ENCODE data around the gene PKDCC. TPM values are rescaled to one million over a fixed set of nuclear protein-coding genes. Genes with fewer than 3 reads are reported as not detected.

PKDCC gene
- total RNA-seq (52.2 TPM), polyA plus RNA-seq (ENCODE audit: insufficient read depth, low read depth, low replicate concordance) (28.1 TPM)
- long read RNA-seq, donor 1, transcript PKDCC-207 (2 exons, 563 nt), result minor isoform, 5 of 52 reads
- long read RNA-seq, donor 1, transcript PKDCC-201 (7 exons, 2,502 nt), result major isoform, 36 of 52 reads
- long read RNA-seq, donor 1, partial matches to known transcripts, result 5 of 52 reads
- long read RNA-seq, donor 1, other reads (novel, unspliced or antisense), result 0 of 52 reads
- long read RNA-seq, donor 2, transcript PKDCC-207 (2 exons, 563 nt), result minor isoform, 7 of 71 reads
- long read RNA-seq, donor 2, transcript PKDCC-201 (7 exons, 2,502 nt), result major isoform, 33 of 71 reads
- long read RNA-seq, donor 2, partial matches to known transcripts, result 30 of 71 reads
- long read RNA-seq, donor 2, other reads (novel, unspliced or antisense), result 0 of 71 reads
- long read RNA-seq, donor 3, transcript PKDCC-201 (7 exons, 2,502 nt), result major isoform, 21 of 36 reads
- long read RNA-seq, donor 3, partial matches to known transcripts, result 6 of 36 reads
- long read RNA-seq, donor 3, other reads (novel, unspliced or antisense), result 0 of 36 reads
- long read RNA-seq, donor 4, transcript PKDCC-201 (7 exons, 2,502 nt), result major isoform, 46 of 80 reads
- long read RNA-seq, donor 4, partial matches to known transcripts, result 26 of 80 reads
- long read RNA-seq, donor 4, other reads (novel, unspliced or antisense), result 5 of 80 reads
- long read RNA-seq, donor 5, partial matches to known transcripts, result 10 of 12 reads
- long read RNA-seq, donor 5, other reads (novel, unspliced or antisense), result 0 of 12 reads
- long read RNA-seq, donor 6, transcript PKDCC-201 (7 exons, 2,502 nt), result major isoform, 24 of 27 reads
- long read RNA-seq, donor 6, partial matches to known transcripts, result 0 of 27 reads
- long read RNA-seq, donor 6, other reads (novel, unspliced or antisense), result 0 of 27 reads
- long read RNA-seq, donor 7, transcript PKDCC-201 (7 exons, 2,502 nt), result major isoform, 17 of 38 reads
- long read RNA-seq, donor 7, partial matches to known transcripts, result 4 of 38 reads
- long read RNA-seq, donor 7, other reads (novel, unspliced or antisense), result 16 of 38 reads
- long read RNA-seq, donor 8, transcript PKDCC-207 (2 exons, 563 nt), result minor isoform, 5 of 80 reads
- long read RNA-seq, donor 8, transcript PKDCC-201 (7 exons, 2,502 nt), result major isoform, 48 of 80 reads
- long read RNA-seq, donor 8, partial matches to known transcripts, result 23 of 80 reads
- long read RNA-seq, donor 8, other reads (novel, unspliced or antisense), result 0 of 80 reads
- long read RNA-seq, donor 9, transcript PKDCC-201 (7 exons, 2,502 nt), result major isoform, 26 of 82 reads
- long read RNA-seq, donor 9, partial matches to known transcripts, result 52 of 82 reads
- long read RNA-seq, donor 9, other reads (novel, unspliced or antisense), result 0 of 82 reads
- long read RNA-seq, donor 10, transcript PKDCC-201 (7 exons, 2,502 nt), result major isoform, 28 of 56 reads
- long read RNA-seq, donor 10, transcript PKDCC-207 (2 exons, 563 nt), result minor isoform, 7 of 56 reads
- long read RNA-seq, donor 10, partial matches to known transcripts, result 16 of 56 reads
- long read RNA-seq, donor 10, other reads (novel, unspliced or antisense), result 0 of 56 reads

GRCh38 chr2:42047488-42048298 lies at the start of gene PKDCC:
TSS of gene PKDCC (plus strand) at chr2:42048021. CDS start at chr2:42048200, 179 bp downstream.
- Histone ChIP-seq H3K9ac (ENCODE audit: low read length in 3 of 3) (peak within 1 kb of the TSS; percentile 60 to 92 (median 75)), H3K36me3 (ENCODE audit: control insufficient read depth in 2 of 3, insufficient read depth in 3 of 3, low read length in 3 of 3) (no peaks in the 10 kb centered on the region), H3K9me3 (ENCODE audit: control insufficient read depth in 2 of 3, insufficient read depth in 1 of 3, low read length in 3 of 3) (no peaks in the 10 kb centered on the region), H3K27ac (ENCODE audit: low read depth in 2 of 2, low read length in 2 of 2) (peak within 1 kb of the TSS; percentile 81 to 83), H3K4me3 (ENCODE audit: low read length in 3 of 3) (peak within 1 kb of the TSS; percentile 89 to 93 (median 91)), H3K4me1 (ENCODE audit: control insufficient read depth in 2 of 3, insufficient read depth in 2 of 3, low read depth in 1 of 3, low read length in 3 of 3) (peaks cover 1 to 15% (median 9%) of the 10 kb centered on the region in 3 donors), H3K27me3 (ENCODE audit: control insufficient read depth, insufficient read depth, low read length) (no peaks in the 10 kb centered on the region)
- no peak for TF ChIP-seq CTCF (IDR thresholded peaks at IDR 0.05; ENCODE audit: borderline replicate concordance, extremely low read depth, insufficient read depth)
- intact Hi-C loops (cut with DNase I), result no loop called here
- peak; percentile 91 to 98 (median 95) for DNase-seq
- FAIRE-seq, result no peak

DNA sequence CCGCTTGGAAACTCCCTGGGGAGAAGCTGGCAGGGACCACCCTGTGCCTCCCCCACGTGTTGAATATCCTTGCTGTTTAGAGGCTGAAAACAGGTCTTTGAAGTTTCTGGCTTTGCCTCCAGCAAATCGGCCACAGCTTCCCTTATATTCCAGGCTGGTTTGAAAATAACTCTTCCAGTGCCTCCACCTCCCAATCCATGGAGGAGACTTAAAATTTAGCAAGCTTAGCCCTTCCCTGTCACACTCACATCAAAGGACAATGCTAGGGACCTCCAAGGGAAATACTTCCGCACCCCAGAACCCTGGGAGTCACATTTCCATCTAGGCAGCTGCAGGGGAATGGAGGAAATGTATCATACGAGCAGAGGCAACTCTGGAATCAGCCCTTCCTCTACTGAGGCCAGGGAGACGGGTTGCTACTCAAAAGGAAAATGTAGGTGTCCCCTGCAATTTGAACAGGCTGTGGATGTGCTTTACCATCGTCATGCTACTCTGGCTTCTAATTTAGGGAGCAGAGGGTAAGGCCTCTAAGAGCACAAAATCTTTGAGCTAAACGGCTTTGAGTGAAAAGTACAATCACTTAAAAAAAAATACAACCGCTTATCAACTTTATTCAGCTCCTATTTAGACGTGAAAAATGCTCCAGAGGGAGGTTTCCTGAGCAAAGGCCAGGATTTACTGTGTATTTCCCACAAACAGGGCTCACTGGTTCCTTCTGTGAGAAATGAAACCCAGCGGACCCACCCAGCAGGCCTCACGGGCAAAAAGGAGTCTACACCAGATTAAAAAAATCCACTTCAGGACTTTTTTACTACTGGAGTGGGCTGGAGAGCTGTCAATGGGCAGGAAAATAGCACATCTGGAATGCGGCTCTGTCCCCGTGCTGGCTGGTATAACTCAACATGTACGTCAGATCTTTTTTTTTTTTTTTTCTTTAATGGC lies 49.4 kb upstream of the PKDCC start:
- intact Hi-C loops (cut with DNase I), result no loop called here
- no peak overlapping the region for H3K9ac ChIP-seq (ENCODE audit: low read length in 3 of 3)
- H3K4me3 ChIP-seq (ENCODE audit: low read length in 3 of 3), result no peak overlapping the region
- H3K27ac ChIP-seq (ENCODE audit: low read depth in 2 of 2, low read length in 2 of 2), result no peak overlapping the region
- no peaks in the 10 kb centered on the region for H3K36me3 ChIP-seq (ENCODE audit: control insufficient read depth in 2 of 3, insufficient read depth in 3 of 3, low read length in 3 of 3)
- TF ChIP-seq CTCF (IDR thresholded peaks at IDR 0.05; ENCODE audit: borderline replicate concordance, extremely low read depth, insufficient read depth), result no peak
- no peaks in the 10 kb centered on the region for H3K27me3 ChIP-seq (ENCODE audit: control insufficient read depth, insufficient read depth, low read length)
- no peak for FAIRE-seq
- peaks cover 0 to 22% (median 0%) of the 10 kb centered on the region in 3 donors for H3K4me1 ChIP-seq (ENCODE audit: control insufficient read depth in 2 of 3, insufficient read depth in 2 of 3, low read depth in 1 of 3, low read length in 3 of 3)
- H3K9me3 ChIP-seq (ENCODE audit: control insufficient read depth in 2 of 3, insufficient read depth in 1 of 3, low read length in 3 of 3), result no peaks in the 10 kb centered on the region
- DNase-seq, result peak in 3 of 5 donors; percentile 57 to 84 (median 72)

Data from kidney (tissue), 22 donors.